ENCODE data around the gene TMPRSS15. TPM values are rescaled to one million over a fixed set of nuclear protein-coding genes. Genes with fewer than 3 reads are reported as not detected.

The TMPRSS15 gene
- polyA plus RNA-seq, 1 donor (not counting 4 experiments of a cell fraction or from before 2014, with no cell fraction given): not detected

DNA sequence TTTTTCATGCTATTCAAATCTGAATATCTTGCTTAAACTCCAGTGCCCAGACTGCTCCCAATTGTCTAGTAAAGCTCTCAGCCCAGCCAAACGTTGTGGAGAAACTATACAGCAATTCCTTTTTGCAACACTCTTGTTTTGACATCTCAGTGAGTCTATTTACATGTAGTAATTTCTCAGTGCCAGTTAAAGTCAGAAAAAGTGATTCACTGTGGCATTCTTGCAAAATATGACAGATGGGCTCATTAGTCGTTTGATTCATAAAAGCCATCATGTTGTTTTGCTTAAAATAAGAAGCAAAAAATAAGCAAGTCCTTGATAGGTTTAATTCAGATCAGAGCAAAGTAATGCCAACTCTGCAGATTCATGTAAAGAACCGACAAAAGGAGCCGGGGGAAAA lies 20.7 kb upstream of the TMPRSS15 start:
- H3K4me1 ChIP-seq (ENCODE audit: control insufficient read depth, extremely low read depth, insufficient read depth, low read length): no peaks in the 10 kb centered on the region
- DNase-seq (ENCODE audit: low read depth, low spot score) (no peak), FAIRE-seq (no peak)
- no peak overlapping the region for H3K4me3 ChIP-seq (ENCODE audit: control insufficient read depth in 2 of 3, extremely low read depth in 1 of 3, insufficient read depth in 2 of 3, low read depth in 1 of 3, low read length in 3 of 3)
- no peak overlapping the region for H2AFZ ChIP-seq (ENCODE audit: control insufficient read depth, low read length)
- H4K20me1 ChIP-seq (ENCODE audit: control insufficient read depth, extremely low read depth, insufficient read depth, low read length): no peaks in the 10 kb centered on the region
- no peaks in the 10 kb centered on the region for H3K79me2 ChIP-seq (ENCODE audit: control insufficient read depth, insufficient read depth, low read length)
- H3K9me1 ChIP-seq (ENCODE audit: control insufficient read depth, extremely low read depth, insufficient read depth, low read length): no peaks in the 10 kb centered on the region
- TF ChIP-seq EZH2 (IDR thresholded peaks at IDR 0.05; ENCODE audit: low read length): no peak
- no peak for TF ChIP-seq CTCF (optimal IDR thresholded peaks at IDR 0.05 in 1 of 3, IDR thresholded peaks at IDR 0.05 in 1 of 3, conservative IDR thresholded peaks at IDR 0.05 in 1 of 3; ENCODE audit: extremely low read depth in 1 of 3, insufficient read depth in 2 of 3, low read length in 3 of 3)
- H3K36me3 ChIP-seq (ENCODE audit: control insufficient read depth in 2 of 2, extremely low read depth in 1 of 2, insufficient read depth in 2 of 2, low read length in 2 of 2): no peaks in the 10 kb centered on the region
- H3K27me3 ChIP-seq (ENCODE audit: control insufficient read depth, extremely low read depth, insufficient read depth, low read length): no peaks in the 10 kb centered on the region
- H3K27ac ChIP-seq (ENCODE audit: control insufficient read depth, insufficient read depth, low read length): no peak overlapping the region
- dilution Hi-C loops (cut with MboI; ENCODE audit: extremely low pct_ligation_motif_present, low sequenced_read_pairs): no loop called here
- no peak overlapping the region for H3K9ac ChIP-seq (ENCODE audit: control insufficient read depth, extremely low read depth, insufficient read depth, low read length)
- H3K4me2 ChIP-seq (ENCODE audit: control insufficient read depth, extremely low read depth, insufficient read depth, low read depth, low read length): no peak overlapping the region
- no peaks in the 10 kb centered on the region for H3K9me3 ChIP-seq (ENCODE audit: control insufficient read depth, low read depth, low read length)

DNA sequence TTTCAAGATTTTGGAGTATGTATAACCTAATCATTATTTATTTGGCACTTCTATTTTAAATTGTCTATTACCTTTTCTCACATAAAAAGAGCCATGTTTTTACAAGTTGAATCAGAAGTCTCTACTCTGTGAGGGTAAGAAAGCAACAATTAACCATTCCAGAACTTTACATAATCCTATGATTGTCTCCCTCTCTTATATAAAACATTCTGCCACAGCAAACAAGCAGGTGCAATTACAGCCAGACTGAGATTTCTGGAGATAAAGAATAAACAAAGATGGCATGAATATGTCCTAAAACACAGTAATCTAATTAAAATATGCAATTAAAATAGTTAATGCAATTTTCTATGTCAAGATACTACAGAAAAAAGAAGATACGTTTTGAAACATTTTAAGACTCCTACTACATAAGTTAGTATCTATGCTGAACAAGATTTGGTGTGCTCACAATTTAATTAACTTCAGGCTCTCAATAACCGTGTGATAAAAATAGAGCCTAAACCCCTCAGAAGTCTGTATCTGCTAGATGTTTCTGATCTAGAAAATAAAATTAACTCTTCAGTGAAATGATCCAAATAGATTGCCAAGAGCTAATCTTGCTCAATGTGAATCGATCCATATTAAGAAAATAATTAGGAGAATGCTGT lies 13.7 kb upstream of the TMPRSS15 start:
- Histone ChIP-seq H3K27me3 (ENCODE audit: control insufficient read depth, extremely low read depth, insufficient read depth, low read length) (no peaks in the 10 kb centered on the region), H3K9me1 (ENCODE audit: control insufficient read depth, extremely low read depth, insufficient read depth, low read length) (no peaks in the 10 kb centered on the region), H3K4me3 (ENCODE audit: control insufficient read depth in 2 of 3, extremely low read depth in 1 of 3, insufficient read depth in 2 of 3, low read depth in 1 of 3, low read length in 3 of 3) (no peak overlapping the region), H3K4me2 (ENCODE audit: control insufficient read depth, extremely low read depth, insufficient read depth, low read depth, low read length) (no peak overlapping the region), H3K9me3 (ENCODE audit: control insufficient read depth, low read depth, low read length) (no peaks in the 10 kb centered on the region), H3K9ac (ENCODE audit: control insufficient read depth, extremely low read depth, insufficient read depth, low read length) (no peak overlapping the region), H4K20me1 (ENCODE audit: control insufficient read depth, extremely low read depth, insufficient read depth, low read length) (no peaks in the 10 kb centered on the region), H3K27ac (ENCODE audit: control insufficient read depth, insufficient read depth, low read length) (no peak overlapping the region), H3K4me1 (ENCODE audit: control insufficient read depth, extremely low read depth, insufficient read depth, low read length) (no peaks in the 10 kb centered on the region), H3K79me2 (ENCODE audit: control insufficient read depth, insufficient read depth, low read length) (no peaks in the 10 kb centered on the region), H2AFZ (ENCODE audit: control insufficient read depth, low read length) (no peak overlapping the region), H3K36me3 (ENCODE audit: control insufficient read depth in 2 of 2, extremely low read depth in 1 of 2, insufficient read depth in 2 of 2, low read length in 2 of 2) (no peaks in the 10 kb centered on the region)
- TF ChIP-seq CTCF (optimal IDR thresholded peaks at IDR 0.05 in 1 of 3, IDR thresholded peaks at IDR 0.05 in 1 of 3, conservative IDR thresholded peaks at IDR 0.05 in 1 of 3; ENCODE audit: extremely low read depth in 1 of 3, insufficient read depth in 2 of 3, low read length in 3 of 3): no peak
- TF ChIP-seq EZH2 (IDR thresholded peaks at IDR 0.05; ENCODE audit: low read length): no peak
- dilution Hi-C loops (cut with MboI; ENCODE audit: extremely low pct_ligation_motif_present, low sequenced_read_pairs): no loop called here
- no peak for FAIRE-seq
- DNase-seq (ENCODE audit: low read depth, low spot score): no peak

Measured in keratinocyte (primary cell).